ENCODE results near the gene STK11. TPM values are rescaled to one million over a fixed set of nuclear protein-coding genes. Genes with fewer than 3 reads are reported as not detected.

The STK11 gene
- total RNA-seq, 2 experiments from 2014 or later, result 66.4 to 74.3 TPM

GRCh38 chr19:1218751-1219567 is 13.4 kb downstream of the STK11 start:
- Mint-ChIP-seq H3K4me3 (no peak overlapping the region), H3K9me3 (no peaks in the 10 kb centered on the region), H3K27ac (no peak overlapping the region), H3K36me3 (no peaks in the 10 kb centered on the region), H3K27me3 (no peaks in the 10 kb centered on the region), H3K4me1 (ENCODE audit: low read depth) (peaks cover 4% of the 10 kb centered on the region)
- ChIA-PET CTCF (no interaction called here), POLR2A (interaction anchor here (0.6 to 1.9 kb wide), 2 partner anchors 50 to 1958 kb away, joined by 4 read pairs; partner anchors contain the start of gene CIRBP)
- DNase-seq, result no peak
- intact Hi-C loops (cut with micrococcal nuclease), result no loop called here

- H3K27ac Mint-ChIP-seq, result no peak overlapping the region
- intact Hi-C loops (cut with micrococcal nuclease), result no loop called here
- H3K27me3 Mint-ChIP-seq, result no peaks in the 10 kb centered on the region
- CTCF ChIA-PET, result interaction anchor here (0.5 kb wide), 1 partner anchor 201 kb away, joined by 3 read pairs; no protein-coding TSS in a partner anchor
- DNase-seq, result no peak
- no peak overlapping the region for H3K4me3 Mint-ChIP-seq
- POLR2A ChIA-PET, result interaction anchor here (0.6 kb wide), 1 partner anchor 1957 kb away, joined by 4 read pairs; no protein-coding TSS in a partner anchor
- no peaks in the 10 kb centered on the region for H3K9me3 Mint-ChIP-seq
- H3K36me3 Mint-ChIP-seq, result no peaks in the 10 kb centered on the region
- no peaks in the 10 kb centered on the region for H3K4me1 Mint-ChIP-seq (ENCODE audit: low read depth)
These were observed 14.4 kb downstream of the STK11 start for GRCh38 chr19:1219786-1220476.

GRCh38 chr19:1220477-1220930 is 14.9 kb downstream of the STK11 start:
- Mint-ChIP-seq H3K27ac (no peak overlapping the region), H3K4me1 (ENCODE audit: low read depth) (no peaks in the 10 kb centered on the region), H3K27me3 (no peaks in the 10 kb centered on the region), H3K9me3 (no peaks in the 10 kb centered on the region), H3K4me3 (no peak overlapping the region), H3K36me3 (no peaks in the 10 kb centered on the region)
- ChIA-PET CTCF (interaction anchor here (0.5 kb wide), 1 partner anchor 202 kb away, joined by 3 read pairs; no protein-coding TSS in a partner anchor), POLR2A (no interaction called here)
- intact Hi-C loops (cut with micrococcal nuclease), result no loop called here
- no peak for DNase-seq

GRCh38 chr19:1220976-1221903 is 15.7 kb downstream of the STK11 start:
- no peaks in the 10 kb centered on the region for H3K27me3 Mint-ChIP-seq
- H3K4me3 Mint-ChIP-seq, result no peak overlapping the region
- H3K4me1 Mint-ChIP-seq (ENCODE audit: low read depth), result no peaks in the 10 kb centered on the region
- CTCF ChIA-PET, result interaction anchor here (1.5 kb wide), 1 partner anchor 23 kb away, joined by 4 read pairs; no protein-coding TSS in a partner anchor
- intact Hi-C loops (cut with micrococcal nuclease), result no loop called here
- no peak for DNase-seq
- H3K9me3 Mint-ChIP-seq, result no peaks in the 10 kb centered on the region
- no peaks in the 10 kb centered on the region for H3K36me3 Mint-ChIP-seq
- POLR2A ChIA-PET, result no interaction called here
- H3K27ac Mint-ChIP-seq, result no peak overlapping the region

- ChIA-PET CTCF (interaction anchor here (1.1 to 1.5 kb wide), 2 partner anchors 21 to 23 kb away, joined by 4 read pairs; no protein-coding TSS in a partner anchor), POLR2A (no interaction called here)
- H3K36me3 Mint-ChIP-seq, result no peaks in the 10 kb centered on the region
- no peak for DNase-seq
- intact Hi-C loops (cut with micrococcal nuclease), result no loop called here
- no peaks in the 10 kb centered on the region for H3K27me3 Mint-ChIP-seq
- H3K27ac Mint-ChIP-seq, result no peak overlapping the region
- H3K4me3 Mint-ChIP-seq, result no peak overlapping the region
- no peaks in the 10 kb centered on the region for H3K4me1 Mint-ChIP-seq (ENCODE audit: low read depth)
- no peaks in the 10 kb centered on the region for H3K9me3 Mint-ChIP-seq
These were observed 16.3 kb downstream of the STK11 start for GRCh38 chr19:1221904-1222255.

GRCh38 chr19:1222394-1222793 is 16.8 kb downstream of the STK11 start:
- intact Hi-C loops (cut with micrococcal nuclease), result no loop called here
- Mint-ChIP-seq H3K4me3 (no peak overlapping the region), H3K36me3 (peaks cover 2% of the 10 kb centered on the region), H3K27me3 (no peaks in the 10 kb centered on the region), H3K9me3 (no peaks in the 10 kb centered on the region), H3K27ac (no peak overlapping the region), H3K4me1 (ENCODE audit: low read depth) (no peaks in the 10 kb centered on the region)
- ChIA-PET CTCF (interaction anchor here (0.6 to 1.5 kb wide), 4 partner anchors 11 to 123 kb away, joined by 3 to 4 read pairs (median 4); no protein-coding TSS in a partner anchor), POLR2A (no interaction called here)
- no peak for DNase-seq

- POLR2A ChIA-PET, result no interaction called here
- H3K27ac Mint-ChIP-seq, result no peak overlapping the region
- no peaks in the 10 kb centered on the region for H3K27me3 Mint-ChIP-seq
- intact Hi-C loops (cut with micrococcal nuclease), result no loop called here
- CTCF ChIA-PET, result interaction anchor here (0.6 to 1.2 kb wide), 4 partner anchors 12 to 124 kb away, joined by 3 to 4 read pairs (median 4); no protein-coding TSS in a partner anchor
- H3K36me3 Mint-ChIP-seq, result peaks cover 6% of the 10 kb centered on the region
- no peak overlapping the region for H3K4me3 Mint-ChIP-seq
- H3K4me1 Mint-ChIP-seq (ENCODE audit: low read depth), result no peaks in the 10 kb centered on the region
- H3K9me3 Mint-ChIP-seq, result no peaks in the 10 kb centered on the region
- peak; percentile 51 for DNase-seq
These were observed 17.7 kb downstream of the STK11 start for GRCh38 chr19:1223018-1223855.

GRCh38 chr19:1224047-1224825 is 18.7 kb downstream of the STK11 start:
- no peaks in the 10 kb centered on the region for H3K27me3 Mint-ChIP-seq

GRCh38 chr19:1224847-1225246 is 19.3 kb downstream of the STK11 start:
- Mint-ChIP-seq H3K4me1 (ENCODE audit: low read depth) (no peaks in the 10 kb centered on the region), H3K27me3 (no peaks in the 10 kb centered on the region), H3K36me3 (peaks cover 7% of the 10 kb centered on the region), H3K4me3 (no peak overlapping the region), H3K9me3 (no peaks in the 10 kb centered on the region), H3K27ac (no peak overlapping the region)
- intact Hi-C loops (cut with micrococcal nuclease), result no loop called here
- ChIA-PET CTCF (interaction anchor here (0.7 to 1.1 kb wide), 4 partner anchors 10 to 160 kb away, joined by 3 to 4 read pairs (median 3); no protein-coding TSS in a partner anchor), POLR2A (no interaction called here)
- no peak for DNase-seq

More at GRCh38 chr19:1224047-1224825, 18.7 kb downstream of the STK11 start:
- H3K4me1 Mint-ChIP-seq (ENCODE audit: low read depth), result no peaks in the 10 kb centered on the region
- no peak overlapping the region for H3K4me3 Mint-ChIP-seq
- POLR2A ChIA-PET, result no interaction called here
- H3K9me3 Mint-ChIP-seq, result no peaks in the 10 kb centered on the region
- peaks cover 7% of the 10 kb centered on the region for H3K36me3 Mint-ChIP-seq
- H3K27ac Mint-ChIP-seq, result no peak overlapping the region
- intact Hi-C loops (cut with micrococcal nuclease), result no loop called here
- DNase-seq, result no peak
- CTCF ChIA-PET, result interaction anchor here (1.2 kb wide), 1 partner anchor 14 kb away, joined by 4 read pairs; no protein-coding TSS in a partner anchor

GRCh38 chr19:1225440-1226226 is 20.1 kb downstream of the STK11 start:
- Mint-ChIP-seq H3K9me3 (no peaks in the 10 kb centered on the region), H3K36me3 (peaks cover 7% of the 10 kb centered on the region), H3K4me3 (no peak overlapping the region), H3K27ac (no peak overlapping the region), H3K4me1 (ENCODE audit: low read depth) (no peaks in the 10 kb centered on the region), H3K27me3 (no peaks in the 10 kb centered on the region)
- ChIA-PET POLR2A (no interaction called here), CTCF (interaction anchor here (0.7 to 1.1 kb wide), 4 partner anchors 11 to 161 kb away, joined by 3 to 4 read pairs (median 3); no protein-coding TSS in a partner anchor)
- intact Hi-C loops (cut with micrococcal nuclease), result no loop called here
- DNase-seq, result no peak
